SK-N-MC (cell line): ENCODE measurements around the gene CLDN6.

Experiments
- EZH2 ChIP-seq: fragments of 200-600 bp; sonication (generic); IDR thresholded peaks from one replicate; pipeline ENCODE4 v1.6.1; 2017; ENCODE audit warnings: antibody characterized with exemption
- POLR2AphosphoS5 ChIP-seq: IDR thresholded peaks from 2 replicates; pipeline ENCODE4 v1.6.1; 2012; ENCODE audit warnings: mild to moderate bottlenecking, low read depth, low read length, borderline replicate concordance

DNA sequence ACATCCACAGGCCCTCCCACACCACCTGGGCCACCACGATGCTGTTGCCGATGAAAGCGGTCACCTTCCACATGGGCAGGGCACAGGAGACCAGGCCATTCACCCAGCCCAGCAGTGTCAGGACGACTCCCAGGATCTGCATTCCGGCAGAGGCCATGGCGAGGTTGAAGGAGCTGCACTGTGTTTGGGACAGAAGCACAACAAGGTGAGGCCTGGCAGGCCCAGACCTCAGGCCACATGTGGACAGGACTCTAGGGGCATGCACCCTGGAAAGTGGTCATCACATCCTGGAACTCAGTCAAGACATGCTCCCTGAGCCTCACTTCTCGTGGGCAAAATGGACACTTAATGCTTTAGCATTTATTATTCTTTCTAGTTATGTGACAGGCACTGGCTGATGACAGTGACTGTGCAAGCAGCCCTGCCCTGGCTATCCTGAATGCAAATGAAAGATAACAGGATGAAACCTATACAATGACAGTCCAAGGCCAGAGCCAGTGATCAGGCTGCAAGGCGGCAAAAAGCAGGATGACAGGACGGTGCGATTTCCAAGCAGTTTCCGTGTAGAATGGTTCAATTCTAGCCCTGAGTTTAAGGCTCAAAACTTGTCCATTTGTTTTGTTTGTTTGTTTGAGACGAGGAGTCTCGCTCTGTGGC is 2.0 kb downstream of the CLDN6 start:
- TF ChIP-seq POLR2AphosphoS5 (no peak), EZH2 (no peak)
